ENCODE data around the gene SAMD4A.

SAMD4A gene

GRCh38 chr14:54830650-54831049 is 263.7 kb downstream of the SAMD4A start:
- WGBS (ENCODE audit: extremely low coverage, insufficient coverage, insufficient read length), result no CpG with 5 or more reads among the region's 4 CpGs
- H2BK12ac ChIP-seq (ENCODE audit: low read length), result no peak overlapping the region

GRCh38 chr14:54834081-54834480 is 267.2 kb downstream of the SAMD4A start:
- Histone ChIP-seq H3K18ac (ENCODE audit: low read length) (no peak overlapping the region), H3K9me3 (ENCODE audit: insufficient read depth, low read depth, low read length) (no peaks in the 10 kb centered on the region), H3K4ac (ENCODE audit: low read depth, low read length) (no peak overlapping the region), H2BK5ac (ENCODE audit: low read depth, low read length, poor library complexity) (no peak overlapping the region), H3K27ac (ENCODE audit: low read depth, low read length) (no peak overlapping the region), H3K79me2 (ENCODE audit: control insufficient read depth, insufficient read depth, low read length, poor library complexity) (no peaks in the 10 kb centered on the region), H3K14ac (ENCODE audit: low read length) (no peak overlapping the region), H3K4me1 (ENCODE audit: control insufficient read depth in 1 of 2, insufficient read depth in 2 of 2, low read length in 2 of 2) (no peaks in the 10 kb centered on the region), H3K79me1 (ENCODE audit: low read length) (no peaks in the 10 kb centered on the region), H2AFZ (ENCODE audit: insufficient read depth, low read length, poor library complexity) (no peak overlapping the region), H3K4me3 (ENCODE audit: low read depth, low read length) (no peak overlapping the region), H3K27me3 (ENCODE audit: insufficient read depth, low read length) (no peaks in the 10 kb centered on the region), H2AK5ac (ENCODE audit: low read length) (no peak overlapping the region), H3K36me3 (ENCODE audit: control insufficient read depth in 1 of 2, insufficient read depth in 2 of 2, low read length in 2 of 2) (no peaks in the 10 kb centered on the region), H3K4me2 (ENCODE audit: low read length) (no peak overlapping the region), H2BK12ac (ENCODE audit: low read length) (no peak overlapping the region), H2BK120ac (ENCODE audit: insufficient read depth, low read length, poor library complexity) (no peak overlapping the region), H4K12ac (ENCODE audit: low read depth, low read length) (no peak overlapping the region), H4K8ac (ENCODE audit: low read depth, low read length) (no peak overlapping the region), H4K91ac (ENCODE audit: low read depth, low read length) (no peak overlapping the region), H3K23ac (ENCODE audit: low read length) (no peak overlapping the region), H3K9ac (ENCODE audit: low read length) (no peak overlapping the region)
- no peak for DNase-seq

More at GRCh38 chr14:54830650-54831049, 263.7 kb downstream of the SAMD4A start:
- Histone ChIP-seq H2BK120ac (ENCODE audit: insufficient read depth, low read length, poor library complexity) (no peak overlapping the region), H4K12ac (ENCODE audit: low read depth, low read length) (no peak overlapping the region), H3K36me3 (ENCODE audit: control insufficient read depth in 1 of 2, insufficient read depth in 2 of 2, low read length in 2 of 2) (no peaks in the 10 kb centered on the region), H3K79me1 (ENCODE audit: low read length) (no peaks in the 10 kb centered on the region), H3K14ac (ENCODE audit: low read length) (no peak overlapping the region), H4K8ac (ENCODE audit: low read depth, low read length) (no peak overlapping the region), H3K27ac (ENCODE audit: low read depth, low read length) (no peak overlapping the region), H3K4ac (ENCODE audit: low read depth, low read length) (no peak overlapping the region), H2BK5ac (ENCODE audit: low read depth, low read length, poor library complexity) (no peak overlapping the region), H3K4me1 (ENCODE audit: control insufficient read depth in 1 of 2, insufficient read depth in 2 of 2, low read length in 2 of 2) (no peaks in the 10 kb centered on the region), H3K4me3 (ENCODE audit: low read depth, low read length) (no peak overlapping the region), H3K4me2 (ENCODE audit: low read length) (no peak overlapping the region), H2AK5ac (ENCODE audit: low read length) (no peak overlapping the region), H3K79me2 (ENCODE audit: control insufficient read depth, insufficient read depth, low read length, poor library complexity) (no peaks in the 10 kb centered on the region), H3K9ac (ENCODE audit: low read length) (no peak overlapping the region), H3K9me3 (ENCODE audit: insufficient read depth, low read depth, low read length) (no peaks in the 10 kb centered on the region), H3K27me3 (ENCODE audit: insufficient read depth, low read length) (no peaks in the 10 kb centered on the region), H2AFZ (ENCODE audit: insufficient read depth, low read length, poor library complexity) (no peak overlapping the region), H4K91ac (ENCODE audit: low read depth, low read length) (no peak overlapping the region), H3K23ac (ENCODE audit: low read length) (no peak overlapping the region), H3K18ac (ENCODE audit: low read length) (no peak overlapping the region)
- DNase-seq, result no peak

DNA sequence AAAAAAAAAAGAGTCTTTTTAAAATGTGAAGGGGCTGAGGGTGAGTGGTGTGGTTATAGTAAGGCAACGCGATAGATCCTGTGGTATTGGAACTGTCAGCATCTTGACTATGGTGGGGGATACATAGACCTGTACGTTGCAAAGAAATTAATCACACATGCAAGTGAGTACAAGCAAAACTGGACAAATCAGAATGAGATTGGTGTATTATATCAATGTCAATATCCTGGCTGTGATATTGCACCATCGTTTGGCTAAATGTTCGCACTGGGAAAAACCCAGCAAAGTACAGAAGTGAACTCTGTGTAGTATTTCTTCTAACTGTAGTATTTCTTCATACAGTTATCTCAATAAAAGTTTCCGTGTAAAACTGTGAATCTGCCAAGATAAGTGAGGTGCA is 267.8 kb downstream of the SAMD4A start:
- H3K23ac ChIP-seq (ENCODE audit: low read length), result no peak overlapping the region
- H3K4me2 ChIP-seq (ENCODE audit: low read length), result no peak overlapping the region
- no peaks in the 10 kb centered on the region for H3K36me3 ChIP-seq (ENCODE audit: control insufficient read depth in 1 of 2, insufficient read depth in 2 of 2, low read length in 2 of 2)
- no peak overlapping the region for H2AK5ac ChIP-seq (ENCODE audit: low read length)
- H4K8ac ChIP-seq (ENCODE audit: low read depth, low read length), result no peak overlapping the region
- no peak overlapping the region for H2BK120ac ChIP-seq (ENCODE audit: insufficient read depth, low read length, poor library complexity)
- no peak overlapping the region for H2BK5ac ChIP-seq (ENCODE audit: low read depth, low read length, poor library complexity)
- no peak overlapping the region for H3K14ac ChIP-seq (ENCODE audit: low read length)
- no peak overlapping the region for H3K4me3 ChIP-seq (ENCODE audit: low read depth, low read length)
- H3K79me2 ChIP-seq (ENCODE audit: control insufficient read depth, insufficient read depth, low read length, poor library complexity), result no peaks in the 10 kb centered on the region
- H3K18ac ChIP-seq (ENCODE audit: low read length), result no peak overlapping the region
- H3K9me3 ChIP-seq (ENCODE audit: insufficient read depth, low read depth, low read length), result no peaks in the 10 kb centered on the region
- H3K4me1 ChIP-seq (ENCODE audit: control insufficient read depth in 1 of 2, insufficient read depth in 2 of 2, low read length in 2 of 2), result no peaks in the 10 kb centered on the region
- H3K27ac ChIP-seq (ENCODE audit: low read depth, low read length), result no peak overlapping the region
- H2AFZ ChIP-seq (ENCODE audit: insufficient read depth, low read length, poor library complexity), result no peak overlapping the region
- H4K91ac ChIP-seq (ENCODE audit: low read depth, low read length), result no peak overlapping the region
- H3K27me3 ChIP-seq (ENCODE audit: insufficient read depth, low read length), result no peaks in the 10 kb centered on the region
- no peaks in the 10 kb centered on the region for H3K79me1 ChIP-seq (ENCODE audit: low read length)
- no peak for DNase-seq
- H2BK12ac ChIP-seq (ENCODE audit: low read length), result no peak overlapping the region
- H3K4ac ChIP-seq (ENCODE audit: low read depth, low read length), result no peak overlapping the region
- H3K9ac ChIP-seq (ENCODE audit: low read length), result no peak overlapping the region
- no CpG with 5 or more reads among the region's 6 CpGs for WGBS (ENCODE audit: extremely low coverage, insufficient coverage, insufficient read length)
- no peak overlapping the region for H4K12ac ChIP-seq (ENCODE audit: low read depth, low read length)

- no peak overlapping the region for H4K8ac ChIP-seq (ENCODE audit: low read depth, low read length)
- no peak overlapping the region for H4K12ac ChIP-seq (ENCODE audit: low read depth, low read length)
- no peak overlapping the region for H2BK12ac ChIP-seq (ENCODE audit: low read length)
- H3K79me2 ChIP-seq (ENCODE audit: control insufficient read depth, insufficient read depth, low read length, poor library complexity), result no peaks in the 10 kb centered on the region
- H3K9me3 ChIP-seq (ENCODE audit: insufficient read depth, low read depth, low read length), result no peaks in the 10 kb centered on the region
- H2BK5ac ChIP-seq (ENCODE audit: low read depth, low read length, poor library complexity), result no peak overlapping the region
- no peak overlapping the region for H3K14ac ChIP-seq (ENCODE audit: low read length)
- no peak overlapping the region for H3K4me2 ChIP-seq (ENCODE audit: low read length)
- H3K4me3 ChIP-seq (ENCODE audit: low read depth, low read length), result no peak overlapping the region
- no peak overlapping the region for H3K18ac ChIP-seq (ENCODE audit: low read length)
- no peak overlapping the region for H3K27ac ChIP-seq (ENCODE audit: low read depth, low read length)
- no peak overlapping the region for H2AK5ac ChIP-seq (ENCODE audit: low read length)
- H4K91ac ChIP-seq (ENCODE audit: low read depth, low read length), result no peak overlapping the region
- H3K4me1 ChIP-seq (ENCODE audit: control insufficient read depth in 1 of 2, insufficient read depth in 2 of 2, low read length in 2 of 2), result no peaks in the 10 kb centered on the region
- H2BK120ac ChIP-seq (ENCODE audit: insufficient read depth, low read length, poor library complexity), result no peak overlapping the region
- no peaks in the 10 kb centered on the region for H3K79me1 ChIP-seq (ENCODE audit: low read length)
- H3K36me3 ChIP-seq (ENCODE audit: control insufficient read depth in 1 of 2, insufficient read depth in 2 of 2, low read length in 2 of 2), result no peaks in the 10 kb centered on the region
- no peak overlapping the region for H3K9ac ChIP-seq (ENCODE audit: low read length)
- DNase-seq, result no peak
- no peak overlapping the region for H3K23ac ChIP-seq (ENCODE audit: low read length)
- no peak overlapping the region for H3K4ac ChIP-seq (ENCODE audit: low read depth, low read length)
- no peak overlapping the region for H2AFZ ChIP-seq (ENCODE audit: insufficient read depth, low read length, poor library complexity)
- WGBS (ENCODE audit: extremely low coverage, insufficient coverage, insufficient read length), result no CpG with 5 or more reads among the region's 2 CpGs
- no peaks in the 10 kb centered on the region for H3K27me3 ChIP-seq (ENCODE audit: insufficient read depth, low read length)
Observed at GRCh38 chr14:54836231-54836630, 269.3 kb downstream of the SAMD4A start.
